ENCODE results near the gene WDR59. TPM values are rescaled to one million over a fixed set of nuclear protein-coding genes. Genes with fewer than 3 reads are reported as not detected.

Gene WDR59
- total and polyA plus RNA-seq, 9 of the 15 experiments (the other 6 are each of a cell fraction or from before 2014, with no cell fraction given): 12.7 to 126 (median 34.7) TPM

DNA sequence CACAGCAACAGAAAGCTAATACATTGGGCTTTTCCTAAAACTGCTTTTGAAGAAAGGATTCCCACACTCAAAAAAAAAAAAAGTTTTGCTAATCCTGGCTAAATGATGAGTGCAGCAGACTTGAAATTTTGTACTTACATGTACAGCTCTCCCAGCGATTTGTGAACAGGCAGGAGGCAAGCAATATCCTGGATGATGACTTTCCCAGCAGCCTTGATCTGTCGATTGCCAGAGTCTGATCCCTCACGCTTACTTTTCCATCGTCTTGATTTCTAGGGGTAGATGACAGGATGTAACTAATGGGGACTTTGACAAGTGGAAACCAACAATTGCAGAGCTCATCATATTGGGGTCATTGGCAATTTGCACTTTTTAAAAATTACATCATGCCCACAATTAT lies 91.4 kb downstream of the WDR59 start:
- H3K9ac ChIP-seq (ENCODE audit: insufficient read depth in 1 of 2, low read depth in 2 of 2, low read length in 2 of 2): no peak overlapping the region
- no peak overlapping the region for H3K27ac ChIP-seq (ENCODE audit: extremely low read depth, low read depth, low read length)
- H3K4me1 ChIP-seq (replicated peaks in 1 of 2; ENCODE audit: control insufficient read depth in 2 of 2, insufficient read depth in 2 of 2, low read length in 2 of 2): no peaks in the 10 kb centered on the region; a peak in 1 of 5 replicates
- no peaks in the 10 kb centered on the region for H3K79me2 ChIP-seq (ENCODE audit: control insufficient read depth, insufficient read depth, low read length)
- no TSS peak for BruUV-seq (replicated peaks)
- H3K27me3 ChIP-seq (ENCODE audit: control insufficient read depth in 2 of 2, insufficient read depth in 2 of 2, low read length in 2 of 2): no peaks in the 10 kb centered on the region
- ATAC-seq (no peak), DNase-seq (ENCODE audit: extremely low read depth in 1 of 4, low spot score in 3 of 4) (no peak), FAIRE-seq (no peak)
- WGBS (ENCODE audit: insufficient coverage, low coverage, missing lambda C conversion rate): 78% methylated on average over 4 of the region's 4 CpGs
- ChIA-PET POLR2A (no interaction called here), CTCF (ENCODE audit: low intra/inter-chr PET ratio) (no interaction called here)
- H3K4me3 ChIP-seq: no peak overlapping the region
- H3K9me3 ChIP-seq (replicated peaks; ENCODE audit: control insufficient read depth, insufficient read depth, low read depth, low read length): no peaks in the 10 kb centered on the region
- peaks cover 79% of the 10 kb centered on the region for H3K36me3 ChIP-seq (ENCODE audit: control insufficient read depth, insufficient read depth, low read length)
- H2AFZ ChIP-seq (ENCODE audit: low read depth, low read length): no peak overlapping the region
- H3K4me2 ChIP-seq (ENCODE audit: insufficient read depth, low read length): no peak overlapping the region
- intact Hi-C loops (cut with micrococcal nuclease): no loop called here
- H3K9me1 ChIP-seq (ENCODE audit: control insufficient read depth, insufficient read depth, low read length): no peaks in the 10 kb centered on the region
- H4K20me1 ChIP-seq (replicated peaks; ENCODE audit: control insufficient read depth, insufficient read depth, low read length): no peaks in the 10 kb centered on the region
- no peak for TF ChIP-seq WHSC1 (IDR thresholded peaks at IDR 0.05; ENCODE audit: low read length)
- no peak for TF ChIP-seq ZKSCAN3 (CRISPR knock-in tag; IDR thresholded peaks at IDR 0.05)
- in situ Hi-C loops (cut with MboI): no loop called here

DNA sequence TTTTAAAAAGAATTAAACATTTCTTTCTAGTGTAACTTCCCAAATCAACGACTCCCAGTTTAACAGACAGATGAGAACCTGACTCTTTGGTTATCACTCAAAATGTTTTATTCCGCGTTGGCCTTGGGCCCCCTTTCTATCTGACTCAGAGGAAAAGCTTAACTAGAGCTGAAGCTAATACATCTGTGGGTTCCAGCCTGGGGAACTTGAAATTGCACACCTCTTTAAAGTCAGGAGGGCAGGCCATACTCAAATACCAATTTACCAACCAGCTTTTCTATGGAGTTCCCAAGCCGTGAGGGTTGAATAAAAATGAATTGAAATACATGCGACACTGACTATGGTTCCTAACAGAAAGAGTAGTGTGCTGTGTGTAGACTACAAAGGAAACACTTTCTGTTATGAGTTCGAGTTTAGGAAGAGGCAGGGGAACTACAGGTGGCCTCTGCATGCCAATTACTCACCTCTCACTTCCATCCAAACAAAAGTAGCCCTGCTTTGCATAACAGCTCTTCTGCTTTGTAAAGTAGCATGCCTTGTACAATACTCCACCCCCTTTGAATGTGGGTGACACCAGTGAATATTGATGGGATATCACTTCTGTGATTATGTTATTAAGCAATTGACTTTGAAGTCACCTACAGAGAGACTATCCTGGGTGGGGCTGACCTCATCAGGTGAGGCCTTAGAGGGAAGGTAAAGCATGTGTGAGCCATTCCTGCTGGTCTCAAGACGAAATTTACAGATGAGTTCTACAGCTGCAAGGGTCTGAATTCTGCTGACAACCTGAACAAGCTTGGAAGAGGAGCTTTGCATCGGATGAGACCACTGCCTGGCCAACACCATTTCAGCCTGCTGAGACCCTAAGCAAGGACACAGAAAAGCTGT lies 92.1 kb downstream of the WDR59 start:
- CTCF ChIA-PET (ENCODE audit: low intra/inter-chr PET ratio): no interaction called here
- H3K79me2 ChIP-seq (ENCODE audit: control insufficient read depth, insufficient read depth, low read length): no peaks in the 10 kb centered on the region
- no peaks in the 10 kb centered on the region for H3K9me1 ChIP-seq (ENCODE audit: control insufficient read depth, insufficient read depth, low read length)
- FAIRE-seq (no peak), DNase-seq (ENCODE audit: extremely low read depth in 1 of 4, low spot score in 3 of 4) (no peak), ATAC-seq (no peak)
- in situ Hi-C loops (cut with MboI): no loop called here
- H3K27ac ChIP-seq (ENCODE audit: extremely low read depth, low read depth, low read length): no peak overlapping the region
- H3K27me3 ChIP-seq (ENCODE audit: control insufficient read depth in 2 of 2, insufficient read depth in 2 of 2, low read length in 2 of 2): no peaks in the 10 kb centered on the region
- H3K4me3 ChIP-seq: no peak overlapping the region
- H4K20me1 ChIP-seq (replicated peaks; ENCODE audit: control insufficient read depth, insufficient read depth, low read length): no peaks in the 10 kb centered on the region
- H3K4me1 ChIP-seq (replicated peaks in 1 of 2; ENCODE audit: control insufficient read depth in 2 of 2, insufficient read depth in 2 of 2, low read length in 2 of 2): no peaks in the 10 kb centered on the region; a peak in 1 of 5 replicates
- H3K9ac ChIP-seq (ENCODE audit: insufficient read depth in 1 of 2, low read depth in 2 of 2, low read length in 2 of 2): no peak overlapping the region
- H2AFZ ChIP-seq (ENCODE audit: low read depth, low read length): no peak overlapping the region
- intact Hi-C loops (cut with micrococcal nuclease): no loop called here
- peaks cover 78% of the 10 kb centered on the region for H3K36me3 ChIP-seq (ENCODE audit: control insufficient read depth, insufficient read depth, low read length)
- H3K4me2 ChIP-seq (ENCODE audit: insufficient read depth, low read length): no peak overlapping the region
- 83% methylated on average over 8 of the region's 8 CpGs for WGBS (ENCODE audit: insufficient coverage, low coverage, missing lambda C conversion rate)
- POLR2A ChIA-PET: no interaction called here
- no peaks in the 10 kb centered on the region for H3K9me3 ChIP-seq (replicated peaks; ENCODE audit: control insufficient read depth, insufficient read depth, low read depth, low read length)
- BruUV-seq (replicated peaks): no TSS peak
- TF ChIP-seq ZBTB49 (CRISPR knock-in tag; IDR thresholded peaks at IDR 0.05; ENCODE audit: borderline replicate concordance) (no peak), ZNF134 (CRISPR knock-in tag; conservative IDR thresholded peaks at IDR 0.05) (peak; percentile 85), NCOA4 (IDR thresholded peaks at IDR 0.05; ENCODE audit: partially characterized antibody) (no peak)
